NCI-H226 (cell line): ENCODE results near the gene AGK.
A peak's percentile ranks its signal among the peaks of the same experiment; 100 is the strongest.

Experiments used
- DNase-seq: peaks from one replicate; pipeline ENCODE4 v3.0.0-alpha.2; 2015

AGK gene, protein sequence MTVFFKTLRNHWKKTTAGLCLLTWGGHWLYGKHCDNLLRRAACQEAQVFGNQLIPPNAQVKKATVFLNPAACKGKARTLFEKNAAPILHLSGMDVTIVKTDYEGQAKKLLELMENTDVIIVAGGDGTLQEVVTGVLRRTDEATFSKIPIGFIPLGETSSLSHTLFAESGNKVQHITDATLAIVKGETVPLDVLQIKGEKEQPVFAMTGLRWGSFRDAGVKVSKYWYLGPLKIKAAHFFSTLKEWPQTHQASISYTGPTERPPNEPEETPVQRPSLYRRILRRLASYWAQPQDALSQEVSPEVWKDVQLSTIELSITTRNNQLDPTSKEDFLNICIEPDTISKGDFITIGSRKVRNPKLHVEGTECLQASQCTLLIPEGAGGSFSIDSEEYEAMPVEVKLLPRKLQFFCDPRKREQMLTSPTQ

DNA sequence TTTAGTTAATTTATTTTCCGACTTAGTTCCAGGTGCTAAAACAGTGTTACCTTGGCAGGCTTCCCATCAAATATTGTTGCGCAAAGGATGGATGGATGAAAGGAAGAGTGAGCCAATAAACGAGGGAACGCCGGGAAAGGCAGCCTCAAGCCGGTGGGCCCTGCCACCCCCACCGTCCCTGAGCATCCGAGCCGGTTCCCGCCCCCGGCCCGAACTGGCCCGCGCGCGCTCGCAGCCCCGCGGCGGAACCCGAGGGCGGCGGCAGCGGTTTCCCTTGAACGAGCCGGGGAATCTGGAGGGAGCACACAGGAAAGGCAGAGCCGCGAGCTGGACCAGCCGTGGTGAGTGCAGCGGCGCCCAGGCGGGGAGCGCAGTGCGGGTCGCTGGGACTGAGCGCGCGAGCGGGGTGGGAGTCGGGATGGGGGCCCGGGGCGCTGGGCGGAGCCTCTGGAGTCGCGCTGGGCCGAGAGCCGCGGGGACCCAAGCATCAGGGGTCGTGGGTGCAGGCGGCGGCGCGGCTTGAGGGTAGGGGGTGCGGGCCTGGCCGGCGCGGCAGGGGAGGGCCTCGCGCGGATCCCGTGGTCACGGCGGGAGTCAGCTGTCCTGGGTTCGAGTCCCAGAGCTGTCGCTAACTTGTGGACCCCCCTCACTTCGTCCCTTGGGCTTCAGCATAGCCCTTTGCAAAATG, at the start of gene AGK:
Gene AGK, plus strand, starts transcription at position 317 of the 688 bp plus-strand sequence. CDS start 4,057 bp downstream, outside the sequence.
- DNase-seq = peak; percentile 58

DNA sequence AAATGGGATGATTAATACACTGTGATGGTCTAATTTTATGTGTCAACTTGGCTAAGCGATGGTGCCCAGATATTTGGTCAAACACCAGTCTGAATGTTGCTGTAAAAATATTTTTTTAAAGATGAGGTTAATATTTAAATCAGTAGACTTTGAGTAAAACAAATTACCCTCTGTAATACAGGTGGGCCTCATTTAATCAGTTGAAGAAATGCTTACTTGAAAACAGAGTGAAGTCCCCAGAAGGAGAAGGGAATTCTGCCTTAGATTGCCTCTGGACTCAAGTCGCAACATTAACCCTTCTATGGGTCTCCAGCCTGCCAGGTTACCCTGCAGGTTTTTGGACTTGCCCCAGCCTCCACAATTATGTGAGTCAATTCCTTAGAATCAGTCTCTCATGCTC, 49.8 kb upstream of the AGK start:
- DNase-seq = no peak

DNA sequence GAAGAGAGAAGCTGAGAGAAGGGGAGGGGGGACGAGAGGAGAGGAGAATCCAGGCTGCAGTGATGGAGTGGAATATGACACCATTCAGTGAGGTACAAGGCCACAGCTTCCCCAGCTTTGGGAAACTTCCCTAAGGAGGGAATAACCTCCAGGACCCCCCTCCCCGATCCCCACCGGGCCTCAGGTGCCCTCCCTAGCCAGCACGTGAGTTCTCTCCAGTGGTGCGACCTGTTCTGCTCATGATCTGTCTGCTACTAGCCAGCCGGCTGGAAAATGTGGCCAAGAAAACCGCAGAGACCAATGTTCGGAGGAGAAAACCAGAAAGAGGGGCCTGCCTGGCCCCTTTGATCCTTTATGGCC, 39.9 kb upstream of the AGK start:
- no peak for DNase-seq

DNA sequence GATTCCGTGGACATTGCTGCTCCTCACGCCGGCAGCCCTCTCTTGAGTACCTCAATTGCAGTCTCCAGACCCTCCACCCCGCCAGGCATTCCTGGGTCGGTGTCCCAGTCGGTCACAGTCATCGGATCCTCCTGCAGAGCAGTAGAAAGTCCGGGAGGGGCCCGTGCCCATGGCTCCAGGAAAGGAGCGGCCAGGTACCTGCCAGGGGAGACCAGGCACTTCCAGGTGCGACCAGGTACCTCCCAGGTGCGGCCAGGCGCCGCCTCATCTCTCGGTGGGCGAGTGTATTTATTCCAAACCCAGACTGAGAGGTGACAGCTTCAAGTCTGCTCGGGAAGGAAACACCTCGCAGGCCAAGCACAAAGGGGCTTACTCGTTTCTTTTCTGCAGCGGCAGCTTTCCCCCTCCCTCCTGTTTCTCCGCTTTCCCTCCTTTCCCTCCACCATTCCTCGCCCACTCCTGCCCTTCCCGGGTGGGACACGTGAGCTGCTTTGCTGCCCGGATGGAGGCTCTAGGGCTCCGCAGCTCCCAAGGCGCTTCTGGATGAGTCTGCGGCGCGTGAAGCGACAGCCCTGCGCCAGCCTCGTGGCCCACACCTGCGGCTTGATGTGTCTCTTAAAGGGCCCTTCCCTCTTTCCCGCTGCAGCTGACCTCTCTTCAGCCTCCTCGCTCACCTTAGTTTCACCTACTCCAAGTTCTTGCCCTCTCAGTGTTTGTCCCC, 39.4 kb upstream of the AGK start:
- DNase-seq = no peak

DNA sequence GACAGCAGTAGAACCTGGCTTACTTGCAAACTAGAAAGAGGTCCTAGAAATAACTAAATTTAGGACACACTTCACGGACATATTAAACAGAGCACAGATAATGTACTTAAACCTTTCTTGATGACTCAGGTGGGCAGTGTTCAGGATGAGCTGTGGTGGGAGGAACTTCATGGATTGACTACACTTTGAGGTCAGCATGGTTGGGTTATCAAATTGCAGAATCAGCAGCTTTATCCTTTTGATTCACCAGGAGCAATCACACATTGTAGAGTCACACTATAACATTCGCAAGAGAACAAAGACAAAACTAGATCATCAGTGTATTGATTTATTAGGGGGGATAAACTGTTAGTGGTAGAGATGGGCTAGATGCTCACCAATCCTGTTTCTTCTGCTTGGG, 38.6 kb upstream of the AGK start:
- DNase-seq = no peak

DNA sequence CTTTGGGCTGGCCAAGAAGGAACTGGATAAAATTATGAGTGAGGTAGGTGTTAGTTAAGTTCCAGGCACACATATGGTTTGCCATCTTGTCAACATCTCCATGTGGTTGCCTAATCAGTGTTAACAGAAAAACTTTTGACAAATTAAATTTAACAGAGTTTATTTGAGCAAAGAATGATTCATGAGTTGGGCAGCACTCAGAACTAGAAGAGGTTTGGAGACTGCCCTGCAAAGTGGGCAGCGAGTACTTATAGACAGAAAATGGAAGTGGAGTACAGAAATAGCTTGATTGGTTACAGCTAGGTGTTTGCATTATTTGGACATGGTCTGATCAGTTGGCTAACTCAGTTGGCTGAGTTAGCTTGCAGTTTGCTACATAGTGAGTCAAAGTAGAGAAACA, 37.5 kb upstream of the AGK start:
- DNase-seq = no peak

DNA sequence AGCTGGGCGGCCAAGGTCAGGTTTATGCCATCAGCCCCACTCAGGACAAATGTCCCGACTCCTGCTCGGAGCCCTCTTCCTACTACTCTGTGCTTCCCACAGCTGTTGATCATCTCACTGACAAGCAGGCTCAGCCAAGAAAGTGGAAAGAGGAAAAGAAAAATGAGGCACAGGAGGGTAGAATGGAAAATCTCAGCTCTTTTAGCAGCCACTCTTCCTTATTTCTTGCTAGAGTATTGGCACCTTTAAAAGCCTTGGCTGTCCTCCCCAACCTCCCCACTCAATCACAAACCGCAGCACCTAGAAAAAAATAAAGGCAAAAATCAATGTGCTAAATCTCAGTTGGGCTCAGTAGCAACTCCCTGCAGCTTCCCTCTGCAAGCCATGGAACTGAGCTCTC, 35.3 kb upstream of the AGK start:
- DNase-seq = no peak

DNA sequence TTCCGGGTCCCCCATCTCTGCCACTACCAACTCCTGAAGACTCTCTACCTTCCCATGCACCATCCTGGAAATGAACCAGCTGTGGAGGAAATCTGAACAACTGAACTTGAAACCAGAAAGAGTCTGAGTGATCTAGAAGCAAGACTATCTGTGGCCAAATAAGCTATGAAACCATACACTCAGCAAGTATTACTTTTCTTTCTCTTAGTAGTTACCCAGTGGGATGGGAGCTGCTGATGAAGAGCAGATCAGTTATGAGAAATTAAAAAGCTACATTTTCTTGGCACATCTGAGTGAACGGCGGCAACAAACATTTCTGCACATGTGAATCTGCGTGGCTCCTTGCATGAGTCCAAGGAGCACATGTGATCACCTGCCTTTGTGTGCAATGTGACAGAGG, 31.6 kb upstream of the AGK start:
- no peak for DNase-seq

DNA sequence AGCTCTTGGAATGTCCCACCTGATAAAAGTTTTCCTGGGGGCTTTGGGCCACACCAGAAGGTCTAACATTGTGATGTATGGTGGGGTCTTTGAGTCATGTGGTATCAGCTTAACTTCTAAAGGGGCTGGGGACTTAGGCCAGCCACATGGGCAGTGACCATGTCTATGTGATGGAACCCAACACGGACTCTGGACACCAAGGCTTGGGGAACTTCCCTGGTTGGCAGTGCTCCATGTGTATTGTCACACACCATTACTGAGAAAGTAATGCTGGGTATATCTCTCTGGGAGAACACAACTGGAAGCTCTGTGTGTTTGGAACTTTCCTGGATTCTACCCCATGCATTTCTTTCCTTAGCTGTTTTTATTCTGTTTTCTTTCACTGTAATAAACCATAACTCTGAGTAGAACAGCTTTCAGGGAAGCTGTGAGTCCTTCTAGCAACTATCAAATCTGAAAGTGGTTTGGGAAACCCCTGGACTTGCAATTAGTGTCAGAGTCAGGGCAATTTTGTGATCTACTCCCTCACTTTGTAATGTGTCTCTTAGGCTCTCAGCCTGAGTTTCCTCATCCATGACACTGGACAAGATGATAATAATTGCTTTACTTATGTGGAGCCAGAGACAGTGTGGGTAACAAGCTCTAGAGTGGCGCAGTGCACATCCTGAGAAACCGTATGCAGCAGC, 28.4 kb upstream of the AGK start:
- DNase-seq = no peak

DNA sequence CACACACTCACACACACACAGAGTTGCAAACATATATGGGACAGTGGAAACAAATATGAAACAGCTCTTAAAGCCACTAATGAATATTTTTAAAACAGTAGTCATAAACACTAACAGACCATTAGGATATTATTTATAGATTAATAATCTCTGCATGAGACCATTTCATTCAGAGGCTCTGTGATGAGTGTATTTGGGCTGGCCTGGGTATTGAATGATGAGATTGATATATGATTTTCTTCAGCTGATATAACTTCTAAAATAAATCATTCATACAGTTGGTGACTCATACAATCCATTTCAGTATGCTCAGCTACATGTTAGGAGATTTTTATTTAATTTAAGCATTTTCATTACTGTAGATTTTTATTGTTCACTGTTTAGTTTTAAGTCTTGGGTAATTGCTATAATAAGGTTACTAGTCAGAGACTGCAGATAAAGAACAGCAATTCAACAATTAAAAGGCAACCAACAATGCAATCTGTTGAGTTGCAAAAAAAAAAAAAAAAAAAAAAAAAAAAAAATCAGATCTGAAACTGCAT, 25.2 kb upstream of the AGK start:
- no peak for DNase-seq

DNA sequence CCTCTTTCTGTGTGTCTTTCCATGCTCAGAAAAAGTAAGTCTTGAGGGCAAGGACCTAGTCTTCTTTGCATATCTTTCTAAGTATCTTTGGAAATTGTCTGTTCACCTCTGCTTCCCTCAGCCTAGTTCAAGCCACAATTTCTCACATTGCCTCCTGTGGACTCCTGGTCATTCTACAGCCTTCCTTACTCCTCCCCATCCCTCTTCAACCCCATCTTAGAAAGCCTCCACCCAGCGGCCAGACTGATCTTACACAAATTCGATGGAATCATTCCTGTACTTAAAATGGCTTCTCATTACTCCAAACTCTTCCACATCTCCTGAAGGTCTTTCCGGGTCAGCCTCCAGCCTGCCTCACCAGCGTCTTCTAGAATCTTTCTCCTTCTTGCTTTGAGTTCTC, 24.1 kb upstream of the AGK start:
- DNase-seq = no peak

DNA sequence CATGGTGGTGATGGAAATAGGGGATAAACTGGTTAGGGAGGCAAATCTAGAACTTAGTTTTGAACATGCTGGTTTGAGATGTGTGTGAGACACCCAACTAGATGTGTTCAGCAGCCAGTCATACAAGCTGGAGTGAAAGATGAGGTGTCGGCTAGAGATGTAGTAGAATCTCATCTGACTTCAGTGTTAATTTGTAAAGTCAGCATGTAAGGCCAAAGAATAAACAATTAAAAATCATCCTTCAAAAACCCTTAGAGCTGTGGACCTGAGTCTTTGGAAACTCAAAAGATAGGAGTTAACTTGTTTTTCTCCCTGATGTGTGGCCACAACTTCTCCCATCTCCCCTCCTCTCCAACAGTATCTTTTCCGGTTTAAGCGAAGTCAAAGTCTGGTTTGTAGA, 22.8 kb upstream of the AGK start:
- no peak for DNase-seq

DNA sequence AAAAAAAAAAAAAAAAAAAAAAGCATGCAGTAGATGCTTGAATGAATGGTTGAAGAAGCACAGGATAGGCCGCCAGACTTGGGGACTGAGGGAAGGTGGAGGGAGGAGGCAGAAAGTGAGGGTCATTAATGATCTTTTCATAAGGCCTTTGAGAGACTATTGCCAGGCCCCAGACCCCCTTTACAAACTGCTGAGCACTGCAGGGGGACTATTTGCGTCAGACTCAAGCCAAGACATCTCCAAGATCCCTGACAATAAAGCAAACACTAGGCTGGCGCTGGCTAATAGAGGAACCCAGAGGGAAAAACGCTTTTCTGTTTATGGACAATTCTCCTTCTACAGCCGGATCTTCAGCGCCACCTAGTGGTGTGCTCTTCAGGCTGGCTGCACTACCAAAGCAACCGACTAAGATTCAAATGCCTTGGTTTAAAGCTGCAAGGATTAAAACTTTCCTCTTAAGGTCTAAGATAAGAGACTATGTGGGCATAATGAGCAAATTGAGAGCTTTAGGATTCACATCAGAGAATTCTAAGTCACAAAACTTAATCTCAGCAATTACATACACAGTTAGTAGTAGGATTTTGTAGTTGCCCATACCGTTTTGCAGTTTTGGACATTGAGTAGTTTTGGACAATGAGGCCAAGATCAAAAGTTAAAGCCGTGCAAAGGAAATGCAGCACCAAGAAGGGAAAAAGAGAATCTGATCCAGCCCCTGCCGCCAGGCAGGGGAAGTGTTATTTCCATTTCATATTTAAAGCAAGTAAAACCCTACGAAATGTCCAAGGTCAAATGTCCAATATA, 17.9 kb upstream of the AGK start:
- DNase-seq = peak; percentile 52

DNA sequence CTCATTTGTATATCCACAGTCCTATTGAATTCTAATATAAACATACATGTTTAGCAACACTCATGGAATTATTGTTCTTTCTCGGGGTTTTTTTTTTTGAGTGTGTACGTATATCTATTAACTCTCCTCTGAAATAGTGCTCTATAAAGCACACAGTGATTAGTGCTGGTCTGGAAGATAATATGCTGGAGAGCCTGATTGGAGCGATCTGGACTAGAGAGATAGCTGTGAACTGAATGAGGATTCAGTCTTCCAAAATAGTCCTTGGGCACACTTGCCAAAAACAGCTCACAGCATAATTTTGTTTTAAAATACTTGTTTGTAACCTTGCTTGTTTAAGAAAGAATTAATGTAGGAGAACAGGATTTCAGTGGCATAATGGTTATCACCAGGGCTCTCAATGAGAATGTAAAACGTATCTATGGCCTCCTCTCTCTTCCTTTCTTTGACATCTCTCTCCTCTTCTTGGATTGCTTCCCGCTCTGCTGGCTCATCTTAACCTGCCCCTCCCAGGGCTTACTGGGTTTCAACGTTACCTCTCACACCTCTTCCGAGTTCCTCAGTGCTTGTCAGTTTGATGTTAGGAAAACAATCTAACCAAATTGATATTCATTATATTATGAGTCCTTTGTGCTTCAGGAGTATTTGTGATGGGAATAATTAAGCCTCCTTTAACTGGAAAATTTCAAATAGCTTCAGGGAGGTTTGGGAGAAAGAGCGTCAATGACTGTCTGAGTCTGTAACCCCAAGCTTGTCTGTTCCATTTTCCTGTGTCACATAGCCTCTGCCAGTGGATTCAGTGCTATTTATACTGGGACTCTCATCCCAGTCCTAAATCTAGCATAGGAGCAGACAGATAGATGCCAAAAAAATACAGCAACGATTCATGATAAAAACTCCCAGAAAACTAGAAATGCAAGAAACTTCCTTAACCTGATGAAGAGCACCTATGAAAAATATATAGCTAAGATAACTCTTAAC, 16.2 kb upstream of the AGK start:
- no peak for DNase-seq

DNA sequence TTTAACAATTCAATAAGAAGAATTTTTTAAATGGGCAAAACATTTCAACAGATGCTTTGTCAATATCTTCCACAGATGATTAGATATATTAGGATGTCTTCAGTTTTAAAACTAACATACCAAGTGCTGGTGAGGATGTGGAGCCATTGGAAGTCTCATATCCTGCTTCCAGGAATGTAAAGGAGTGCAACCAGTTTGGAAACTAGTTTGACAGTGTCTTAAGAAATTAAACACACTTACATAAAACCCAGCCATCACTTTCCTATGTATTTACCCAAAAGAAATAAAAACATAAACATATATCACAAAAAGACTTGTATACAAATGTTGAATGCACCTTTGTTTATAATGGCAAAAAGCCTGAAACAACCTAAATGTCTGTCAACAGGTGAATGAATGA, 13.3 kb upstream of the AGK start:
- DNase-seq = no peak

DNA sequence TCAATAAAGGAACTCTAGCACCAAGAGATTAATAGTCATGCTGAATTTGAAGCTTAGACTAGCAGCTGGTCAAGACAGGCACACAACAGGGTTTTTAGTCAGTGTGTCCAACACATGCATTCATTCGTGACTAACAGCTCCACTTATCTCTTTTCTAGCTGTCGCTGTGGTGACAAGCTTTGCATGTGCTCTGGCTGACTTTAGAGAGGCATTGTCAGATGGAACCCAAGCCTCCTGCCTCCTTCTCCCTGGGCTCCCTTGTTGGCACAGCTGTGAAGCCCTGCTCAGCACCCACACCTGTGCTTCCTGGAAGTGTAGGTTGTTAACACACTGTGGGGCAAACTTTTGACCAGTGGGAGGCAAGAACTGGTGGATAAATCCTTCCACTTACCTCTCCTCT, 9.8 kb upstream of the AGK start:
- DNase-seq = no peak

DNA sequence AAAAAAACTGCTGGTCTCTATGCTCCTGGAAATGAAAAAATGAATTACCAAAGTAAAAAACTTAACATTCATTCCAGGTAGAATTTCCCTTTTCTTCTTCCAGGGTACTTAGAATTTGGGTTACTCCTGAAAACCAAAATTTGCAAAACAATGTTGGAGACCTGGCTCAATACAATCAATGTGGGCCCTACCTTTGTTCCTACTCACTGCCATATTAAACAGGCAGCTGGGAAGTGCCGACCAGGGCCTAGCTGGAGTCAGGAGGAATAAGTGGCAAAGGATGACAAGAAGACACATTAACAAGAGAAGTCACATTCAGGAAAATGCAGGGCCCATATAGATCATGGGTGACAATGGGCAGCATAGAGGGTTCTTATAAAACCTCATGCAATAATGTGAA, 6.4 kb upstream of the AGK start:
- DNase-seq = no peak

DNA sequence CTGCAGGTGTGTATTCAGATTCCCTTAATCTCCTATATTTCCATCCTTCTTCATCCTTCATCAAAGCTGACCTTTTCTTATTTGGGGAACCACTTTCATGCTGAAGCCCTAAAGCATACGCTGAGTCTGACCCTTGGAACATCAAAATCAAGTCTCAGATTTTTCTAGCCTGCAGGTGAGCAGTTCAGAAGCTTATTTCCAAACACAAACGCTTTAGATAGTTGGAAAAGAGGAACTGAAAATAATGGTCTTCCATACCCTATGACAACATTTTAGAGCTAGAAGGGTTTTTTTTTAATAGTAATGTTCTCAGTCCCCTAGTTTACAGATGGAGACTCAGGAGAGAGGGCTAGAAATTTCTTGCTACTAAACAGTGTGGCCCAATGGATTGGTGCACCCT, 1.6 kb upstream of the AGK start:
- DNase-seq = no peak

DNA sequence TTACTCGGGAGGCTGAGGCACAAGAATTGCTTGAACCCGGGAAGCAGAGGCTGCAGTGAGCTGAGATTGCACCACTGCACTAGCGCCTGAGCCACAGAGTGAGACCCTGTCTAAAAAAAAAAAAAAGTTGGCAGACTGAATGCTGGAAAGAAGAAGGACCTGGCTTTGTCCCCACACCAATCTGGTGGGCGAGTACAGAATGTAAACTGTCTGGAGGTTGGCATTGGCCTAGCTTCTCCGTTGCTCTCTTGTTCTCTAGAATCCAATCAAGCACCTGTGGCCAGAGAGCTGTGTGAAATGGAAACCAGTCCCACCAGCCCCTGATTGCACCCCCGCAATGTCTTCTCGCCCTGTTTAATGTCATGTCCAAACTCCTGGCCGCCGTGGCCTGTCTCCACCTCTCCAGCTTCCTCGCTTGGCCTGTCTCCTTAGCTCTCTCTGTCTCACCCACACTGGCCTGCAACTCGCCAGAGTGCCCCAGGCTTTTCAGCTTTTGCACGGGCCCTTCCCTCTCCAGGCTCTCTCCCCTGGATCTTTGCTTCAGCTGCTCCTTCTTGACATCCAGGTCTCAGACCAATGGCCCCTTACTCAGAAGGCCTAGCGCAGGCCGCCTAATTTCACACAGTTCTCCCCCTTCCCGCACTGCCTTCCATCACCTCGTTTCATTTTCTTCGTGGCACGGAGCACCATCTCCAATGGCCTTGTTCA, 670 bp upstream of the AGK start:
- no peak for DNase-seq

DNA sequence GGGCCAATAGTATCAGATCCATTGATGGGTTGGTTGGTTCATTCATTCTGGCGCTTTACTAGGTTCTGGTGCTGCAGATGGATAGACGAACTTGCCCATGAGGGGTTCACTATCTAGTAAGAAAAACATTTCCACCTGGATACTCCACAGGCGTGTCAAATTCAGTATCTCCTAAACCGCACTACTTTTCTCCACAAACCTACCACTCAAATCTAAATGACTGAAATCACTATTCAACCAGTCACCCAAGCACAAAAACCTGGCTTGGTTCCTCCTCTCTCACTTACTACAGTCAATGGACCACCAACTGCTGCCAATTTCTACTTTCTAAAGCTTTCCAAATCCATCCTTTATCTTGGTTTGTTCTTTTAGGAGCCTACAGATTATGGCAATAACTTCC, 572 bp downstream of the AGK start:
- no peak for DNase-seq
